ENCODE data around the gene BLTP3A. TPM values are rescaled to one million over a fixed set of nuclear protein-coding genes. Genes with fewer than 3 reads are reported as not detected.
"Not testable (repeated sequence)": the region's sequence is repeated elsewhere in the genome, so short reads cannot be mapped to it uniquely, and the experiment has no call there.

Gene BLTP3A
- polyA plus RNA-seq, 3 donors, result 1.0 to 7.2 (median 1.2) TPM

DNA sequence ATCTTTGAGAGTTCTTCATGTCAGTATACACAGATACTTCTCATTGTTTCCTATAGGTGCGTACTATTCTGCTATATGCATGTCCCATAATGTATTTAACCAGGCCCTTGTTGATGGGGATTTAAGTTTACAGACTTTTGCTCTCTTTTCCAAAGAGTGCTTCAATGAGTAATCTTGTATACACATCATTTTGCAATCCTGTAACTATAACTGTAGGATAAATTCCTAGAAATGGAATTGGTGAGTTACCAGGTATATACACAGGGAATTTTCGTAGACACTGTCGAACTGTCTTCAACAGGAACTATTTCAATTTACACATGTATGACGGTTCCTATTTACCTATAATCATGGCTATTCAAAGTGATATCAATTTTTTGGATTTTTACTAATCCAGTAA is 49.8 kb upstream of the BLTP3A start:
- no CpG with 5 or more reads among the region's 4 CpGs for WGBS (ENCODE audit: insufficient coverage)
- intact Hi-C loops (cut with micrococcal nuclease), result no loop called here
- Histone ChIP-seq H3K4me2 (replicated peaks; ENCODE audit: extremely low read depth, low read length, poor library complexity, severe bottlenecking) (no peak overlapping the region), H3K27me3 (ENCODE audit: control insufficient read depth in 2 of 2, insufficient read depth in 2 of 2, low read length in 2 of 2) (no peaks in the 10 kb centered on the region), H3K4me1 (ENCODE audit: control insufficient read depth in 1 of 2, insufficient read depth in 2 of 2, low read length in 2 of 2) (no peaks in the 10 kb centered on the region), H3K79me2 (ENCODE audit: insufficient read depth, low read length) (no peaks in the 10 kb centered on the region), H3K9me3 (replicated peaks in 1 of 2; ENCODE audit: control insufficient read depth in 1 of 2, insufficient read depth in 1 of 2, low read length in 2 of 2) (no peaks in the 10 kb centered on the region), H3K36me3 (replicated peaks in 1 of 2; ENCODE audit: control insufficient read depth in 1 of 2, insufficient read depth in 2 of 2, low read length in 2 of 2) (no peaks in the 10 kb centered on the region), H3K9ac (ENCODE audit: insufficient read depth, low read length, poor library complexity, severe bottlenecking) (no peak overlapping the region), H3K4me3 (replicated peaks in 1 of 3; ENCODE audit: low read depth in 2 of 3, low read length in 3 of 3) (no peak overlapping the region), H4K20me1 (ENCODE audit: insufficient read depth, low read length) (no peaks in the 10 kb centered on the region), H3K27ac (ENCODE audit: low read depth in 1 of 2, low read length in 2 of 2) (no peak overlapping the region), H2AFZ (ENCODE audit: insufficient read depth, low read depth, low read length, poor library complexity, severe bottlenecking) (no peak overlapping the region)
- H3K9me3 Mint-ChIP-seq, result no peaks in the 10 kb centered on the region
- no peaks in the 10 kb centered on the region for H3K36me3 Mint-ChIP-seq
- DNase-seq, result no peak
- H3K27ac Mint-ChIP-seq, result no peak overlapping the region
- H3K4me3 Mint-ChIP-seq, result no peak overlapping the region
- peaks cover 0 to 4% (median 1%) of the 10 kb centered on the region in 3 donors for H3K27me3 Mint-ChIP-seq (ENCODE audit: low read depth in 3 of 3)
- H3K4me1 Mint-ChIP-seq, result no peaks in the 10 kb centered on the region
- TF ChIP-seq, protein P1, sequence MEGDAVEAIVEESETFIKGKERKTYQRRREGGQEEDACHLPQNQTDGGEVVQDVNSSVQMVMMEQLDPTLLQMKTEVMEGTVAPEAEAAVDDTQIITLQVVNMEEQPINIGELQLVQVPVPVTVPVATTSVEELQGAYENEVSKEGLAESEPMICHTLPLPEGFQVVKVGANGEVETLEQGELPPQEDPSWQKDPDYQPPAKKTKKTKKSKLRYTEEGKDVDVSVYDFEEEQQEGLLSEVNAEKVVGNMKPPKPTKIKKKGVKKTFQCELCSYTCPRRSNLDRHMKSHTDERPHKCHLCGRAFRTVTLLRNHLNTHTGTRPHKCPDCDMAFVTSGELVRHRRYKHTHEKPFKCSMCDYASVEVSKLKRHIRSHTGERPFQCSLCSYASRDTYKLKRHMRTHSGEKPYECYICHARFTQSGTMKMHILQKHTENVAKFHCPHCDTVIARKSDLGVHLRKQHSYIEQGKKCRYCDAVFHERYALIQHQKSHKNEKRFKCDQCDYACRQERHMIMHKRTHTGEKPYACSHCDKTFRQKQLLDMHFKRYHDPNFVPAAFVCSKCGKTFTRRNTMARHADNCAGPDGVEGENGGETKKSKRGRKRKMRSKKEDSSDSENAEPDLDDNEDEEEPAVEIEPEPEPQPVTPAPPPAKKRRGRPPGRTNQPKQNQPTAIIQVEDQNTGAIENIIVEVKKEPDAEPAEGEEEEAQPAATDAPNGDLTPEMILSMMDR (IDR thresholded peaks at IDR 0.05), result no peak

DNA sequence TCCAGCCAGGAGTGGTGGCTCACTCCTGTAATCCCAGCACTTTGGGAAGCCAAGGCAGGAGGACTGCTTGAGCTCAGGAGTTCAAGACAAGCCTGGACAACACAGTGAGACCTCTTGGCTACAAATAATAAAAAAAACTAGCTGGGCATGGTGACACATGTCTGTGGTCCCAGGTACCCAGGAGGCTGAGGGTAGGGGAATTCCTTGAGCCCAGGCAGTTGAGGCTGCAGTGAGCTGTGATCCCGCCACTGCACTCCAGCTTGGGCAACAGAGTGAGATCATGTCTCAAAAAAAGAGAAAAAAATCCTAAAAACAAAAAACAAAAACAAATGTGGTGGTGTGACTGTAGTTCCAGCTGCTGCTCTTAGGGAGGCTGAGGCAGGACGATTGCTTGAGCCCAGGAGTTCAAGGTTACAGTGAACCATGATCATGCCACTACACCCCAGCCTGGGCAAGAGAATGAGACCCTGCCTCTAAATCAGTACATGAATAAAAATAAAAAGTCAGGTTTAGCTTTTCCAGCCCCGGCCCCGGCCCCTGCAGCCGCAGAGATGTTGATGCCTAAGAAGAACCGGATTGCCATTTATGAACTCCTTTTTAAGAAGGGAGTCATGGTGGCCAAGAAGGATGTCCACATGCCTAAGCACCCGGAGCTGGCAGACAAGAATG is 48.1 kb upstream of the BLTP3A start:
- H3K36me3 Mint-ChIP-seq, result no peaks in the 10 kb centered on the region
- no peak overlapping the region for H2AFZ ChIP-seq (ENCODE audit: insufficient read depth, low read depth, low read length, poor library complexity, severe bottlenecking)
- H3K79me2 ChIP-seq (ENCODE audit: insufficient read depth, low read length), result no peaks in the 10 kb centered on the region
- no peak overlapping the region for H3K4me3 Mint-ChIP-seq
- DNase-seq, result no peak
- 100% methylated on average over 4 of the region's 7 CpGs for WGBS (ENCODE audit: insufficient coverage)
- no peak overlapping the region for H3K9ac ChIP-seq (ENCODE audit: insufficient read depth, low read length, poor library complexity, severe bottlenecking)
- H3K4me1 Mint-ChIP-seq, result no peaks in the 10 kb centered on the region
- H3K4me3 ChIP-seq (replicated peaks in 1 of 3; ENCODE audit: low read depth in 2 of 3, low read length in 3 of 3), result no peak overlapping the region
- H3K4me2 ChIP-seq (replicated peaks; ENCODE audit: extremely low read depth, low read length, poor library complexity, severe bottlenecking), result no peak overlapping the region
- TF ChIP-seq, protein P1 (IDR thresholded peaks at IDR 0.05), result no peak
- H3K27me3 ChIP-seq (ENCODE audit: control insufficient read depth in 2 of 2, insufficient read depth in 2 of 2, low read length in 2 of 2), result no peaks in the 10 kb centered on the region
- no peaks in the 10 kb centered on the region for H3K4me1 ChIP-seq (ENCODE audit: control insufficient read depth in 1 of 2, insufficient read depth in 2 of 2, low read length in 2 of 2)
- no peaks in the 10 kb centered on the region for H3K9me3 Mint-ChIP-seq
- no peaks in the 10 kb centered on the region for H3K9me3 ChIP-seq (replicated peaks in 1 of 2; ENCODE audit: control insufficient read depth in 1 of 2, insufficient read depth in 1 of 2, low read length in 2 of 2)
- H3K36me3 ChIP-seq (replicated peaks in 1 of 2; ENCODE audit: control insufficient read depth in 1 of 2, insufficient read depth in 2 of 2, low read length in 2 of 2), result no peaks in the 10 kb centered on the region
- peak overlapping the region in 1 of 7 donors; percentile 28 for H3K27ac Mint-ChIP-seq
- no peaks in the 10 kb centered on the region for H4K20me1 ChIP-seq (ENCODE audit: insufficient read depth, low read length)
- intact Hi-C loops (cut with micrococcal nuclease), result no loop called here
- peaks cover 0 to 1% (median 0%) of the 10 kb centered on the region in 3 donors for H3K27me3 Mint-ChIP-seq (ENCODE audit: low read depth in 3 of 3)
- H3K27ac ChIP-seq (ENCODE audit: low read depth in 1 of 2, low read length in 2 of 2), result no peak overlapping the region

DNA sequence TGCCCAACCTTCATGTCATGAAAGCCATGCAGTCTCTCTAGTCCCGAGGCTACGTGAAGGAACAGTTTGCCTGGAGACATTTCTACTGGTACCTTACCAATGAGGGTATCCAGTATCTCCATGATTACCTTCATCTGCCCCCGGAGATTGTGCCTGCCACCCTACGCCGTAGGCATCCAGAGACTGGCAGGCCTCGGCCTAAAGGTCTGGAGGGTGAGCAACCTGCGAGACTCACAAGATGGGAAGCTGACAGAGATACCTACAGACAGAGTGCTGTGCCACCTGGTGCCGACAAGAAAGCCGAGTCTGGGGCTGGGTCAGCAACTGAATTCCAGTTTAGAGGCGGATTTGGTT is 47.6 kb upstream of the BLTP3A start:
- H3K36me3 ChIP-seq (replicated peaks in 1 of 2; ENCODE audit: control insufficient read depth in 1 of 2, insufficient read depth in 2 of 2, low read length in 2 of 2); H3K9ac ChIP-seq (ENCODE audit: insufficient read depth, low read length, poor library complexity, severe bottlenecking); H3K27me3 ChIP-seq (ENCODE audit: control insufficient read depth in 2 of 2, insufficient read depth in 2 of 2, low read length in 2 of 2); H3K4me3 ChIP-seq (replicated peaks in 1 of 3; ENCODE audit: low read depth in 2 of 3, low read length in 3 of 3); H2AFZ ChIP-seq (ENCODE audit: insufficient read depth, low read depth, low read length, poor library complexity, severe bottlenecking); H3K27ac Mint-ChIP-seq; DNase-seq; H3K9me3 ChIP-seq (replicated peaks in 1 of 2; ENCODE audit: control insufficient read depth in 1 of 2, insufficient read depth in 1 of 2, low read length in 2 of 2); intact Hi-C loops (cut with micrococcal nuclease); H3K4me1 Mint-ChIP-seq; H3K27me3 Mint-ChIP-seq (ENCODE audit: low read depth in 3 of 3); H4K20me1 ChIP-seq (ENCODE audit: insufficient read depth, low read length); H3K4me3 Mint-ChIP-seq; H3K79me2 ChIP-seq (ENCODE audit: insufficient read depth, low read length); H3K27ac ChIP-seq (ENCODE audit: low read depth in 1 of 2, low read length in 2 of 2); H3K9me3 Mint-ChIP-seq; H3K4me1 ChIP-seq (ENCODE audit: control insufficient read depth in 1 of 2, insufficient read depth in 2 of 2, low read length in 2 of 2); H3K4me2 ChIP-seq (replicated peaks; ENCODE audit: extremely low read depth, low read length, poor library complexity, severe bottlenecking); H3K36me3 Mint-ChIP-seq: not testable (repeated sequence)
- WGBS (ENCODE audit: insufficient coverage), result 88% methylated on average over 8 of the region's 10 CpGs

Measured in CD14-positive monocyte (primary cell).